ENCODE measurements around the gene AK5. TPM values are rescaled to one million over a fixed set of nuclear protein-coding genes. Genes with fewer than 3 reads are reported as not detected.
"Not testable (repeated sequence)": the region's sequence is repeated elsewhere in the genome, so short reads cannot be mapped to it uniquely, and the experiment has no call there.

Gene AK5
- total RNA-seq, 2 experiments from 2014 or later, result 1.6 to 2.2 TPM

DNA sequence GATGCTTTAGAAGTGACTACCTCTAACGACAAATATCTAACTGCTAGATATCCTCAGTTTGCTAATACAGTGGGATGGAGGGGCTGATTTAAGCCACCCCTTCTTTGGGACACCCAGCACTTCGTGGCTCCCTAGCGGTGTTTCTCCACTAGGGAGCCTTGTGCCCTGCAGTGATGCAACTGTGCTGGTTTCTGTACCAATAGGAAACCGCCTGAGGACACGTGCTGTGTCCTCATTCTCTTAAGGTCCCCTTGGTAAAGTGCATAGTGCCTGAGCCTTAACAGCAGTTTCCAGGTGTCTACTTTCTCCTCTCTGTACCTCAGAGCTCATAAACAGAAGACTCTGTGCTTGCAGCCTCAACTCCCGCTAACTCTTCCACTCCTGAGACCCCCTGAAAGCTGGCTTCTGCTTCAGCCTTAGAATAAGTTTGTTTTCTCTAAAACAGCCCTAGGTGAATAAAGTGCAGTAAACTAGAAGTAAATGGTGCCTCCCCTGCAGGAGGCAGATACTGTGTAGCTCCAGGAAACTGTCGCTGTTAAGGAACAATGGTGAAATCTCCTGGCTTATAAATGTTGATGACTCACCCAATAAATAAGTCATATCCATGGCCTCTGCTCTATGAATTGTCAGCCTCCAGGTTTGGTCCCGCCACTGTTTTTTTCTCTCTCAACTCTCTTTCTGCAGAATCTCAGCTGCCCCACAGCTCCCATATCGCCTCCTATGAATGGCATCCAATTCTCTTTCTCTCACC is 130.4 kb downstream of the AK5 start:
- H3K4me1 Mint-ChIP-seq (ENCODE audit: low read depth), result peaks cover 17% of the 10 kb centered on the region
- POLR2A ChIA-PET, result no interaction called here
- no peaks in the 10 kb centered on the region for H3K36me3 Mint-ChIP-seq
- H3K4me3 Mint-ChIP-seq, result no peak overlapping the region
- peaks cover 5% of the 10 kb centered on the region for H3K9me3 Mint-ChIP-seq
- H3K27me3 Mint-ChIP-seq, result no peaks in the 10 kb centered on the region
- intact Hi-C loops (cut with micrococcal nuclease), result no loop called here
- no peak overlapping the region for H3K27ac Mint-ChIP-seq
- DNase-seq, result no peak
- CTCF ChIA-PET, result no interaction called here

DNA sequence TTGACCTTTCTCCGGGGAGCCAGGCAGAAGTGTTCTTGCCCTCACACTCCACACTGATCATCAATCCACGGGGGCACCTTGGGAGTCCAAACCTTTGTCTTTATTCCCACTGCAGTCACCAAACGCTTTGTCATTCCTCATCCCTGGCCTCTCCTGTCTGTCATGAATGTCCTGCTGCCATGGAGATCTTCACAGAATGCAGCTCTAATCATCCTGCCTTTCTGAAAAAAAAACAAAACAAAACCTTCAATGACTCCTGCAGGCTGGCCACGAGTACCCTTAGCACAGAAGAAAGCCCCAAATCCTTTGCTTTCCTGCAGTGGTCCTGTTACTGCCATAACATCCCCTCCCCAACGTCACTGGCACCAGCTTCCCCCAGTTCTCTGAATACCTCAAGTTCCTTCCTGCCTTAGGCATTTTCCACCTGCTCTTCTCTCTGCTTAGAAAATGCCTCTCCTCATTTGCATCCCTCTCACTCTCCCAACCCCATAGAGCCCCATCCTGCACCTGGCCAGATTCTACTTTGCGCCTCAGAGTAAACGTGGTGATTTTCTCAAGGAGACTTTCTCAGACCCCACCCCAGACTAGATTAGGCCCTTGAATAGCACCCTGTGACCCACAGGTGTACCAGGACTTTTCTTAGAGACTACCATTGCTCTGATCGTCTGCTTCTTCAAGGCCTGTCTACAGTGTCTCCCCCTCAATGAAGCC is 131.2 kb downstream of the AK5 start:
- intact Hi-C loops (cut with micrococcal nuclease), result no loop called here
- no peak overlapping the region for H3K4me3 Mint-ChIP-seq
- CTCF ChIA-PET, result no interaction called here

DNA sequence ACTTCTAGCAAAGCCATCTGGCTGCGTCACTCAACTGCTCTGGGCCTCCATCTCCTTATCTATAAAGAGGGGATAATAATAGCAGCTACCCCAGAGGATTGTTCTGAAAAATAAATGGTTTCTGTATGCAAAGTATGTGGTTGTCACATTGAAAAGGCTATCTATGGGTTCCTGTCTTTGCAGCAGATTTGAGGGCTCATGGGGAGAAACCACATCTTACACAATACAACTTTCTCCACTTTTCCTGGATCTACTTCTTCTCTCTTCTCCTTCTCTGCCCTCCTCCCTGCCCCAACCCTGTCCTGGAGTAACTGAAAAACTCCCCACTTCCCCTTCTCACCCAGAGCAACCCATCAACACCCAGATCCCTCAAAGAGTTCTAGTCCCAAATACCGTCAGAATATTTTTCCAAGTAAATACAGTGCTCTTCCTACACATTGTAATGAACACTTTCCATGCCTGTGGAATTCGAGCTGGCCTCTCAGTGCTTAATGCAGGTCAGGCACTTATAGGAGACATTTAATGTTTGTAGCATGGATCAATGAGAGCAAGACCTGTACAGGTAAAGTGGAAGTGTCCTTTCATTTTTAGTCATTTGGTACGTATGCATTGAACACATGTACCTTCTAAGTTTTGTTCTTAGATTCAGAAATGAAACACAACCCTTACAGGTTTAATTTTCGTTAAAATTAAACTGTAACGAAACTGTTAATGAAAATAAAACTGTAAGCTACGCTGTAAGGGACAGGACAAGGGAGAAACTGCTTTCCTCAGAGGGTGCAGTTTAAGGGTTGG is 131.9 kb downstream of the AK5 start:
- intact Hi-C loops (cut with micrococcal nuclease), result no loop called here
- ChIA-PET CTCF (no interaction called here), POLR2A (no interaction called here)
- Mint-ChIP-seq H3K9me3 (peaks cover 7% of the 10 kb centered on the region), H3K27me3 (no peaks in the 10 kb centered on the region), H3K4me1 (ENCODE audit: low read depth) (peaks cover 17% of the 10 kb centered on the region), H3K36me3 (peaks cover 2% of the 10 kb centered on the region), H3K27ac (no peak overlapping the region), H3K4me3 (no peak overlapping the region)
- no peak for DNase-seq

More for the DNA sequence above, 131.2 kb downstream of the AK5 start:
- H3K27ac Mint-ChIP-seq, result no peak overlapping the region
- H3K4me1 Mint-ChIP-seq (ENCODE audit: low read depth), result peaks cover 17% of the 10 kb centered on the region
- POLR2A ChIA-PET, result no interaction called here
- no peak for DNase-seq
- no peaks in the 10 kb centered on the region for H3K27me3 Mint-ChIP-seq
- peaks cover 6% of the 10 kb centered on the region for H3K9me3 Mint-ChIP-seq
- peaks cover under 1% of the 10 kb centered on the region for H3K36me3 Mint-ChIP-seq

DNA sequence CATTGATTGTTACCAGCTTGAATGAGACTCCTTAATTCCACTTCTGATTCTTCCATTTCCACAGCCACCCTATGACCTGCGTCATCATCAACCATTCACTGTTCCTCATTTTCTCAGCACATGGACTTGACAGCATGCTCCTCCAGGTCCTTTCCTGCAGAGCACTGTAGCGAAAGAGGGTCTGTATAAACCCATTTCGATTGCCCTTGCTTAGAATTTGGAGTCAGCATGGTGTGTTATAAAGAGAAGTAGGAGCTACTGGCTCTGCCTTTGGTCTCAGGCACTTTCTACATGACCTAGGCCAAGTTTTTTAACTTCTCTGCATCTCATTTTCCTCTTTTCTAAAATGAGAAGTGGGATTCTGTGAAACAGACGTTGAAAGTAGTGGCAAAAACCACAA is 133.8 kb downstream of the AK5 start:
- Mint-ChIP-seq H3K27me3 (no peaks in the 10 kb centered on the region), H3K36me3 (peaks cover 2% of the 10 kb centered on the region), H3K27ac (no peak overlapping the region), H3K9me3 (peaks cover 2% of the 10 kb centered on the region), H3K4me1 (ENCODE audit: low read depth) (peaks cover 28% of the 10 kb centered on the region), H3K4me3 (no peak overlapping the region)
- intact Hi-C loops (cut with micrococcal nuclease), result no loop called here
- DNase-seq, result no peak
- POLR2A ChIA-PET, result no interaction called here
- CTCF ChIA-PET, result no interaction called here

GRCh38 chr1:77416692-77417450 is 135.1 kb downstream of the AK5 start:
- Mint-ChIP-seq H3K36me3 (peaks cover 2% of the 10 kb centered on the region), H3K27ac (no peak overlapping the region), H3K4me1 (ENCODE audit: low read depth) (peaks cover 41% of the 10 kb centered on the region), H3K27me3 (no peaks in the 10 kb centered on the region), H3K4me3 (no peak overlapping the region), H3K9me3 (peaks cover 2% of the 10 kb centered on the region)
- no peak for DNase-seq
- CTCF ChIA-PET, result no interaction called here
- POLR2A ChIA-PET, result no interaction called here
- intact Hi-C loops (cut with micrococcal nuclease), result no loop called here

GRCh38 chr1:77418055-77418454 is 136.2 kb downstream of the AK5 start:
- not testable (repeated sequence) for H3K4me3 Mint-ChIP-seq

GRCh38 chr1:77421504-77422233 is 139.8 kb downstream of the AK5 start:
- peaks cover 35% of the 10 kb centered on the region for H3K4me1 Mint-ChIP-seq (ENCODE audit: low read depth)
- DNase-seq, result peak; percentile 22
- no peak overlapping the region for H3K27ac Mint-ChIP-seq
- H3K4me3 Mint-ChIP-seq, result no peak overlapping the region
- H3K36me3 Mint-ChIP-seq, result peaks cover 10% of the 10 kb centered on the region
- peaks cover 9% of the 10 kb centered on the region for H3K9me3 Mint-ChIP-seq
- H3K27me3 Mint-ChIP-seq, result no peaks in the 10 kb centered on the region
- POLR2A ChIA-PET, result no interaction called here
- intact Hi-C loops (cut with micrococcal nuclease), result no loop called here
- CTCF ChIA-PET, result interaction anchor here (0.9 kb wide), 1 partner anchor 112 kb away, joined by 4 read pairs; no protein-coding TSS in a partner anchor

More at GRCh38 chr1:77418055-77418454, 136.2 kb downstream of the AK5 start:
- CTCF ChIA-PET; intact Hi-C loops (cut with micrococcal nuclease); POLR2A ChIA-PET; H3K36me3 Mint-ChIP-seq; DNase-seq; H3K27me3 Mint-ChIP-seq; H3K9me3 Mint-ChIP-seq; H3K27ac Mint-ChIP-seq: not testable (repeated sequence)
- H3K4me1 Mint-ChIP-seq (ENCODE audit: low read depth), result peaks cover 40% of the 10 kb centered on the region

GRCh38 chr1:77424236-77424635 is 142.4 kb downstream of the AK5 start:
- no peak overlapping the region for H3K27ac Mint-ChIP-seq
- DNase-seq, result no peak
- CTCF ChIA-PET, result no interaction called here
- peaks cover 13% of the 10 kb centered on the region for H3K36me3 Mint-ChIP-seq
- H3K9me3 Mint-ChIP-seq, result peaks cover 17% of the 10 kb centered on the region
- H3K27me3 Mint-ChIP-seq, result no peaks in the 10 kb centered on the region
- no peak overlapping the region for H3K4me3 Mint-ChIP-seq
- peaks cover 32% of the 10 kb centered on the region for H3K4me1 Mint-ChIP-seq (ENCODE audit: low read depth)
- intact Hi-C loops (cut with micrococcal nuclease), result no loop called here
- POLR2A ChIA-PET, result no interaction called here

DNA sequence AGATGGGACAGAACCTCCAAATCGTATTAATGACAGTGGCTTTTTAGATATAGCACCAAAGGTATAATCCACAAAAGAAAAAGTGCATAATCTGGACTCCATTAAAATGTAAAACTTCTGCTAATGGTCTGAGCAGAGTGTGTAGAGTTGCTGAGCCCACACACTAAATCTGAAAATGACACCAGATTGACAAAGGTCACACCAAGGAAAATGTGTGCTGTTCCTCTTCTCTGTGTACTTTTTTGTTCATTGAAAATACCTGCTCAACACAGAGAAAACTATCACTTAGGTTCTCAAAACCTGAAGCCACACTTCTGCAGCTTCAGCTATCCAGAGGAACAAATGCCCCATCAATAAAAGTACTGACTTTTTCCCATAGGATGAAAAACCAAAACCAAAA is 146.2 kb downstream of the AK5 start:
- Mint-ChIP-seq H3K36me3 (peaks cover 13% of the 10 kb centered on the region), H3K27me3 (no peaks in the 10 kb centered on the region), H3K27ac (no peak overlapping the region), H3K4me1 (ENCODE audit: low read depth) (peaks cover 11% of the 10 kb centered on the region), H3K9me3 (peaks cover 17% of the 10 kb centered on the region), H3K4me3 (no peak overlapping the region)
- no peak for DNase-seq
- intact Hi-C loops (cut with micrococcal nuclease), result no loop called here
- CTCF ChIA-PET, result no interaction called here
- POLR2A ChIA-PET, result no interaction called here

- ChIA-PET POLR2A (no interaction called here), CTCF (no interaction called here)
- Mint-ChIP-seq H3K4me1 (ENCODE audit: low read depth) (peaks cover 22% of the 10 kb centered on the region), H3K27me3 (no peaks in the 10 kb centered on the region), H3K27ac (no peak overlapping the region), H3K36me3 (peaks cover 8% of the 10 kb centered on the region), H3K4me3 (no peak overlapping the region), H3K9me3 (peaks cover 13% of the 10 kb centered on the region)
- intact Hi-C loops (cut with micrococcal nuclease), result loop anchor here (10.0 kb wide), 1 partner anchor 1136 kb away; no protein-coding TSS in a partner anchor
- no peak for DNase-seq
These were observed 149.3 kb downstream of the AK5 start for GRCh38 chr1:77430966-77431690.

DNA sequence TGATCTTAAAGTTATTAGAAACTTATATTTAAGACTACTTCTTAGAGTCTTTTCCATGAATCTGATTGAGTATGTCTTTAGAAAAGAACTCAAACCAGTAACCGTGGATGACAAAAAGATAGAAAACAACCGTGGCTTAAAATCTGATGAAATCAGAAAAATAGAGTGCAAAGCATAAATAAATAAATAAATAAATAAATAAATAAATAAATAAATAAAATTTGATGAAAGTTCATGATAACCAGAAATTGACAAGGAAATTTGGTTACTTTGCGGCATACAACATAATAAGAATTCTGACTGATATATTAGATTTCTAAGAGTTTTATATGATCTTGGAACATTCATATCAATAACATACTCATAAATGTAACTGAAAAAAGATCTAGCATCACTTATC is 152.1 kb downstream of the AK5 start:
- Mint-ChIP-seq H3K4me3 (no peak overlapping the region), H3K36me3 (peaks cover 7% of the 10 kb centered on the region), H3K4me1 (ENCODE audit: low read depth) (peaks cover 34% of the 10 kb centered on the region), H3K27ac (no peak overlapping the region), H3K9me3 (peaks cover 7% of the 10 kb centered on the region), H3K27me3 (no peaks in the 10 kb centered on the region)
- intact Hi-C loops (cut with micrococcal nuclease), result loop anchor here (2.0 to 10.0 kb wide), 2 partner anchors 215 to 1139 kb away; partner anchors contain the start of gene PIGK
- ChIA-PET POLR2A (no interaction called here), CTCF (no interaction called here)
- no peak for DNase-seq
